GM23248 (cell line): ENCODE data around the gene PRDM12. TPM values are rescaled to one million over a fixed set of nuclear protein-coding genes. Genes with fewer than 3 reads are reported as not detected.

Experiments
- DNase-seq: peaks from one replicate; pipeline ENCODE4 v3.0.0-alpha.2; 2015
- H2AFZ ChIP-seq: fragments of 200-600 bp; sonication (generic); 2 replicates; pipeline ENCODE4 v1.6.1; 2016; ENCODE audit warnings: antibody characterized with exemption
- H3F3A ChIP-seq: fragments of 200-600 bp; sonication (generic); 2 replicates; pipeline ENCODE4 v1.6.1; 2016; ENCODE audit warnings: mild to moderate bottlenecking, antibody characterized with exemption, mixed run types; ENCODE audit not compliant: insufficient read depth
- H3K27ac ChIP-seq: fragments of 200-600 bp; sonication (generic); 2 replicates; pipeline ENCODE4 v1.5.1; 2016; ENCODE audit warnings: mild to moderate bottlenecking
- H3K27me3 ChIP-seq: fragments of 200-600 bp; sonication (generic); replicated peaks from 2 replicates; pipeline ENCODE4 v1.6.1; 2016; ENCODE audit warnings: mild to moderate bottlenecking; ENCODE audit not compliant: insufficient read depth
- H3K36me3 ChIP-seq: fragments of 200-600 bp; sonication (generic); 2 replicates; pipeline ENCODE4 v1.6.1; 2016; ENCODE audit warnings: low read depth, mild to moderate bottlenecking
- H3K4me1 ChIP-seq: fragments of 200-600 bp; sonication (generic); 2 replicates; pipeline ENCODE4 v1.6.1; 2016; ENCODE audit warnings: mild to moderate bottlenecking; ENCODE audit not compliant: insufficient read depth
- H3K4me2 ChIP-seq: fragments of 200-600 bp; sonication (generic); one replicate; pipeline ENCODE4 v1.6.1; 2016; ENCODE audit warnings: mild to moderate bottlenecking; ENCODE audit not compliant: unreplicated experiment
- H3K4me3 ChIP-seq: fragments of 200-600 bp; sonication (generic); 2 replicates; pipeline ENCODE4 v1.5.1; 2016; ENCODE audit warnings: mild to moderate bottlenecking
- H3K79me2 ChIP-seq: fragments of 200-600 bp; sonication (generic); 2 replicates; pipeline ENCODE4 v1.6.1; 2016; ENCODE audit warnings: mild to moderate bottlenecking; ENCODE audit not compliant: insufficient read depth
- H3K9ac ChIP-seq: fragments of 200-600 bp; sonication (generic); 2 replicates; pipeline ENCODE4 v1.6.1; 2016; ENCODE audit warnings: mild to moderate bottlenecking
- H3K9me2 ChIP-seq: fragments of 200-600 bp; sonication (generic); 2 replicates; pipeline ENCODE4 v1.6.1; 2016; ENCODE audit warnings: mixed run types, mild to moderate bottlenecking, moderate library complexity; ENCODE audit not compliant: insufficient read depth
- H3K9me3 ChIP-seq: fragments of 200-600 bp; sonication (generic); one replicate; pipeline ENCODE4 v1.6.1; 2017; ENCODE audit warnings: low read depth
- H4K20me1 ChIP-seq: fragments of 200-600 bp; sonication (generic); 2 replicates; pipeline ENCODE4 v1.6.0; 2016; ENCODE audit not compliant: insufficient read depth
- EZH2 ChIP-seq: fragments of 200-600 bp; sonication (generic); IDR thresholded peaks from 2 replicates; pipeline ENCODE4 v1.6.1; 2018; ENCODE audit warnings: antibody characterized with exemption, mild to moderate bottlenecking; ENCODE audit not compliant: insufficient read depth, poor library complexity, severe bottlenecking
- EZH2phosphoT487 ChIP-seq: fragments of 200-600 bp; sonication (generic); IDR thresholded peaks from 2 replicates; pipeline ENCODE4 v1.6.1; 2018; ENCODE audit warnings: antibody characterized with exemption, moderate library complexity, mild to moderate bottlenecking, low read depth; ENCODE audit not compliant: insufficient read depth
- WGBS, 2 experiments: methylation state at CpG; one replicate each; pipeline ENCODE4 v1.1.6; 2015 to 2017; ENCODE audit warnings: low lambda C conversion rate in 2 of 2, low coverage in 1 of 2; ENCODE audit errors: missing lambda C conversion rate in 2 of 2; 5-methylcytosine and 5-hydroxymethylcytosine counted together
- in situ Hi-C: fragments of 300-500 bp; cut with MboI; formaldehyde crosslinking; loops from 2 replicates; pipeline ENCODE4 v1.15.0; 2020
- polyA plus RNA-seq: library from polyadenylated mRNA; unstranded; fragments of >200 nt; fragmentation: Nextera tagmentation; extraction: Ambion mirVana; gene quantifications from 2 replicates; pipeline ENCODE4 v1.2.1, GENCODE V29; 2016
- total RNA-seq: library from RNA; depleted of rRNA; stranded (reverse); fragments of >200 nt; shearing (Covaris generic); gene quantifications from 2 replicates; pipeline ENCODE4 v1.2.3, GENCODE V29; 2014

The PRDM12 gene
- total and polyA plus RNA-seq, 2 experiments from 2014 or later: not detected

GRCh38 chr9:130651221-130651620, 13.2 kb upstream of the PRDM12 start:
- Histone ChIP-seq H3K27ac (no peak overlapping the region), H3K36me3 (no peaks in the 10 kb centered on the region), H3K27me3 (peaks cover 11% of the 10 kb centered on the region), H2AFZ (no peak overlapping the region), H3K4me2 (no peak overlapping the region), H3K9me2 (no peaks in the 10 kb centered on the region), H3K9me3 (no peaks in the 10 kb centered on the region), H4K20me1 (no peaks in the 10 kb centered on the region), H3K9ac (no peak overlapping the region), H3K4me3 (no peak overlapping the region), H3K4me1 (no peaks in the 10 kb centered on the region), H3F3A (no peaks in the 10 kb centered on the region), H3K79me2 (no peaks in the 10 kb centered on the region)
- no peak for DNase-seq
- WGBS, 2 experiments: 61 to 72% methylated on average over 15 of the region's 15 CpGs
- in situ Hi-C loops: no loop called here
- TF ChIP-seq EZH2 (no peak), EZH2phosphoT487 (no peak)

GRCh38 chr9:130651752-130652151, 12.6 kb upstream of the PRDM12 start:
- 80 to 83% methylated on average over 18 of the region's 18 CpGs for WGBS, 2 experiments
- TF ChIP-seq EZH2phosphoT487 (no peak), EZH2 (no peak)
- H2AFZ ChIP-seq: no peak overlapping the region
- DNase-seq: no peak
- H3K4me3 ChIP-seq: no peak overlapping the region
- H3K27me3 ChIP-seq: peaks cover 15% of the 10 kb centered on the region
- no peaks in the 10 kb centered on the region for H3K4me1 ChIP-seq
- H3K27ac ChIP-seq: no peak overlapping the region
- H3K4me2 ChIP-seq: no peak overlapping the region
- H3K9me2 ChIP-seq: no peaks in the 10 kb centered on the region
- no peaks in the 10 kb centered on the region for H4K20me1 ChIP-seq
- no peak overlapping the region for H3K9ac ChIP-seq
- no peaks in the 10 kb centered on the region for H3K9me3 ChIP-seq
- no peaks in the 10 kb centered on the region for H3K36me3 ChIP-seq
- no peaks in the 10 kb centered on the region for H3F3A ChIP-seq
- no peaks in the 10 kb centered on the region for H3K79me2 ChIP-seq
- in situ Hi-C loops: no loop called here

GRCh38 chr9:130654879-130655278, 9.5 kb upstream of the PRDM12 start:
- Histone ChIP-seq H2AFZ (no peak overlapping the region), H3K4me2 (no peak overlapping the region), H4K20me1 (no peaks in the 10 kb centered on the region), H3K9me2 (no peaks in the 10 kb centered on the region), H3K4me1 (no peaks in the 10 kb centered on the region), H3K27me3 (peaks cover 43% of the 10 kb centered on the region), H3K27ac (no peak overlapping the region), H3K9ac (no peak overlapping the region), H3K4me3 (no peak overlapping the region), H3K79me2 (no peaks in the 10 kb centered on the region), H3K9me3 (no peaks in the 10 kb centered on the region), H3F3A (no peaks in the 10 kb centered on the region), H3K36me3 (no peaks in the 10 kb centered on the region)
- in situ Hi-C loops: no loop called here
- WGBS, 2 experiments: 66 to 71% methylated on average over 6 of the region's 6 CpGs
- no peak for DNase-seq
- no peak for TF ChIP-seq EZH2
- TF ChIP-seq EZH2phosphoT487: no peak

- Histone ChIP-seq H3K4me3 (no peak overlapping the region), H3K4me1 (no peaks in the 10 kb centered on the region), H4K20me1 (no peaks in the 10 kb centered on the region), H2AFZ (no peak overlapping the region), H3K36me3 (no peaks in the 10 kb centered on the region), H3F3A (no peaks in the 10 kb centered on the region), H3K9me2 (no peaks in the 10 kb centered on the region), H3K4me2 (no peak overlapping the region), H3K79me2 (no peaks in the 10 kb centered on the region), H3K9me3 (no peaks in the 10 kb centered on the region), H3K9ac (no peak overlapping the region), H3K27me3 (peaks cover 71% of the 10 kb centered on the region), H3K27ac (no peak overlapping the region)
- no peak for DNase-seq
- WGBS, 2 experiments: 17 to 22% methylated on average over 31 to 35 of the region's 52 CpGs
- TF ChIP-seq EZH2 (no peak), EZH2phosphoT487 (no peak)
- in situ Hi-C loops: no loop called here
Measured at GRCh38 chr9:130658893-130659698, 5.3 kb upstream of the PRDM12 start.
